ENCODE data around the gene PPARG.

Gene PPARG

DNA sequence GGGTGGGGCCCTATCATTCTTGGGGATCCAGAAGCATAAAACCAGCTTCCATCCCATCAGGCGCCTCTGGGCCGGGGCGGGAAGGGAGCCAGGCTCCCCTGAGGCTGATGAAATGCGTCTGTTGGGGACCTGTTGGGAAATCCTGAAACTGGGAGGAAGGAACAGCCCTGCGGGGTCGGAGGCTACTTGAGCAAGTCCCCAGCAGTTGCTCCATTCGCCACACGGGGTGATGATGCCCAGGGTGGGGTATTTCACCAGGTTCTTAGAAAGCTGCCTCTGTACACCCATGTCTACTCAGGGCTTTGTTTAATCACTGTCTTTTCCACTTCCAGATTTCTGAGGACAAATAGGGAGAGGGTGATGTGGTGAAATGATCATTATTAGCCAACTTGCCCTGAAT is 170.0 kb downstream of the PPARG start:
- ChIA-PET POLR2A (ENCODE audit: low non-redundant PET) (no interaction called here), CTCF (no interaction called here)

DNA sequence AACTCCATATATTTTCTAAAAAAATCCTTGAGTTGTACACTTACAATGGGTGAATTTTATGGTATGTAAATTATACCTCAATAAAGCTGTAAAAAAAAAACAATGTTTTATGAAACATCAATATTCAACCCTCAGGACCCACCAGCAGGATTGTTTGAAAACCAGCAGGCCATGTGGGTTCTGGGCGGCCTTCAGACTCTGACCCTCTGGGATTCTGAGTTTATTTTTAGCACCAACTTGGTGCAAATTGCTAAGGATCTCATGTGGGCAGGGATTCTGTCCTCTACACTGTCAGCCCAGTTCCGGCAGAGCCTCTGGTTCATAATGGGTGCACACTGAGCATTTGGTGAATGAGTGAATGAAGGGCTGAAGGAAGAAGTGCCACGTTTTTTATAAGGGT is 171.3 kb downstream of the PPARG start:
- no peak for DNase-seq (ENCODE audit: low spot score)
- TF ChIP-seq, protein P1, sequence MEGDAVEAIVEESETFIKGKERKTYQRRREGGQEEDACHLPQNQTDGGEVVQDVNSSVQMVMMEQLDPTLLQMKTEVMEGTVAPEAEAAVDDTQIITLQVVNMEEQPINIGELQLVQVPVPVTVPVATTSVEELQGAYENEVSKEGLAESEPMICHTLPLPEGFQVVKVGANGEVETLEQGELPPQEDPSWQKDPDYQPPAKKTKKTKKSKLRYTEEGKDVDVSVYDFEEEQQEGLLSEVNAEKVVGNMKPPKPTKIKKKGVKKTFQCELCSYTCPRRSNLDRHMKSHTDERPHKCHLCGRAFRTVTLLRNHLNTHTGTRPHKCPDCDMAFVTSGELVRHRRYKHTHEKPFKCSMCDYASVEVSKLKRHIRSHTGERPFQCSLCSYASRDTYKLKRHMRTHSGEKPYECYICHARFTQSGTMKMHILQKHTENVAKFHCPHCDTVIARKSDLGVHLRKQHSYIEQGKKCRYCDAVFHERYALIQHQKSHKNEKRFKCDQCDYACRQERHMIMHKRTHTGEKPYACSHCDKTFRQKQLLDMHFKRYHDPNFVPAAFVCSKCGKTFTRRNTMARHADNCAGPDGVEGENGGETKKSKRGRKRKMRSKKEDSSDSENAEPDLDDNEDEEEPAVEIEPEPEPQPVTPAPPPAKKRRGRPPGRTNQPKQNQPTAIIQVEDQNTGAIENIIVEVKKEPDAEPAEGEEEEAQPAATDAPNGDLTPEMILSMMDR (conservative IDR thresholded peaks at IDR 0.05; ENCODE audit: low read depth) = no peak
- ChIA-PET POLR2A (ENCODE audit: low non-redundant PET) (no interaction called here), CTCF (no interaction called here)
- no peak overlapping the region for H3K27ac ChIP-seq

More for the DNA sequence above, 170.0 kb downstream of the PPARG start:
- H3K27ac ChIP-seq = no peak overlapping the region
- TF ChIP-seq, protein P1 (conservative IDR thresholded peaks at IDR 0.05; ENCODE audit: low read depth) = no peak
- DNase-seq (ENCODE audit: low spot score) = no peak

DNA sequence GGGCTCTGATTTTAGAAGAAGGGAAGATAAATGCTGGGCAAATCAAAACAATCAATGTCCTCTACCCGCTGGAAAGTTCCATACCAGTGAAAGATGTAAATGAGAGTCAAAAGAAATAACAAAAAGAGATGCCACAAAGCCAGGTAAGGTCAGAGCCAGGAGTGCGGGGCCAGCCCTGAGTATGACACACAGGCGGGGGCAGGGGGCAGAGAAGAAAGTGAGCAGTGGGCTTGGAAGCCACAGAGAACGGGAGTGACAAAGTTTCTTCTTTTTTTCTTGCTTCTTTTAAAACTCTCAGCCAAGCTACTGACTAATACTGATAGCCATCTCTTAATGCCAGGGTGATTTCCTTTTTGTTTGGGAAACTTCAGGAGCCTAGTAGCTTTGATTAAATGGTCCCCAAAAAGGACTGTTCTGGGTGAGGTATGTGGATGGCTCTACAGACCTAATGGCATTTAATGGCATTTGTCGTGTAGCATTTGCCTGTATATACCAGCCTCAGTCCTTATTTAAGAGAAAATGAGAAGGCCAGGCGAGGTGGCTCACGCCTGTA is 172.3 kb downstream of the PPARG start:
- CTCF ChIA-PET = interaction anchor here (0.5 kb wide), 1 partner anchor 18 kb away, joined by 4 read pairs; no protein-coding TSS in a partner anchor
- no peak for DNase-seq (ENCODE audit: low spot score)
- POLR2A ChIA-PET (ENCODE audit: low non-redundant PET) = no interaction called here
- no peak overlapping the region for H3K27ac ChIP-seq
- TF ChIP-seq, protein P1 (conservative IDR thresholded peaks at IDR 0.05; ENCODE audit: low read depth) = no peak

DNA sequence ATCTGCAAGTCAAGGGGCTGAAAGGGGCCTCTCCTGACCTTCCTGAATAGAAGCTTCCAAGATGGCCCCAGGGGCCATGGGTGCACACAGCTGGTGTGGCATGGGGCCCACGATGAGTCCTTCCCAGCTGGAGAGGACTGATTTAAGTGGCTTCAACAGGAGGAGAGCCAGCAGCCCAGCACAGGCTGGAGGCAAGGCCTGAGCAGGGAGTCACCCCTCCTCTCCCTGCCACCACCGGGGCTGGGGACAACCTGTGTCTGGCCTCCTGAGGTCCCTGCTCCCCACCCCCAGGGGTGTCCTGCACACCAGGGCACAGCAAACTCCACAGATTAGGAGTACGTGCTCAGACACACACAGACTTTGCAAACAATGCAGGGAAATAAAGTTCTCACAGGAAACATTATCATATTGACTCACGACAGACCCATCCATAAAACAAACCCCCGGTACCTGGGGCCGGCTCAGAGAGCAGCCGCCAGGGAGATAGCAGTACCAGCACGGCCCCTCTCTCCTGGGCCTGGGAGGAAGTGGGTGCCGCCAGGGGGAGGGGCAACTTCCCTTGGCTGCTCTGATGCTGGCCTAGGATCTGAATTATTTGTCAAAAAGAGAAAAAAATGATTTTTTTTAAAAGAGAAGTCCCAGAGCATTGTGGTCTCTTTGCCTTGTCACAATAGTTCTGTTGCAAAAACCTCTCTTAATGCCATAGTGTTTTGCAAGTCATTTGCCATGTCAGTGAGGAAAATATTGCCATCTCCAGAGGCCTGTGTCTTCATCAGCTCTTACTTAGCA is 173.5 kb downstream of the PPARG start:
- no peak overlapping the region for H3K27ac ChIP-seq
- POLR2A ChIA-PET (ENCODE audit: low non-redundant PET) = no interaction called here
- no peak for DNase-seq (ENCODE audit: low spot score)
- TF ChIP-seq, protein P1 (conservative IDR thresholded peaks at IDR 0.05; ENCODE audit: low read depth) = no peak
- CTCF ChIA-PET = no interaction called here

DNA sequence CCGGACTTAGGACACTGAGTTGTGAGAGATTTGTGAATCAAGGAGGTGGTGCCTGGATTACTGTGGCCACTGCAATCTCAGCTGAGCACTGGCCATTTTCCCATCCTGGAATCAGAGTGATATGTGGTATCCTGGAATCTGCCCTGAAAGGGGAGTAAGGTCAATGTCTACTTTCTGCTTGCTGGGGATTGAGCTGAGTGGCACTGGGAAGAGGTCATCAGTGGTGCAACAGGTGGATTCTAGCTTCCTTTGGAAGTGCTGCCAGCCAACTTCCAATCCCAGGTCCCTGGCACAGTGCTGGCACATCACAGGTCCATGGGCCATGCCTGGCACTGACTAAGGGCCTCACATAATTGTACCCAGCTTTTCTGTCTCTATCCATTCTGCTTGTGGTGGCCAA is 174.8 kb downstream of the PPARG start:
- H3K27ac ChIP-seq = no peak overlapping the region
- TF ChIP-seq, protein P1 (conservative IDR thresholded peaks at IDR 0.05; ENCODE audit: low read depth) = no peak
- CTCF ChIA-PET = no interaction called here
- POLR2A ChIA-PET (ENCODE audit: low non-redundant PET) = no interaction called here
- no peak for DNase-seq (ENCODE audit: low spot score)

DNA sequence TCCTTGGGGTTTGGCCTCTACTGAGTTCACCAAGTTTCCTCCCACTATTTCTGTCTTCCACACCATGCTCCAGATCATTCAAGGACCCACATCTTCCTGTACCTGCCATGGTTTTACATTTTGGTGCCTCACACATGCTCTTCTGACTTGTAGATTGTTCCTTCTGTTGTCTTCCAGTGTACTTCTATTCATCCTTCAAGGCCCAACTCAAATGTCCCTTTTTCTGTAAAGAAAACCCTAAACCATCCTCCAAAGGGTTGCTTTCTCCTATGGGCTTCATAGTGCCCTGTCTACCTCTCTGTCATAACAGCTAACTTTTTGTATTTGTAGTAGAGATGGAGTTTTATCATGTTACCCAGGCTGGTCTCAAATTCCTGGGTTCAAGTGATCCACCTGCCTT is 175.3 kb downstream of the PPARG start:
- DNase-seq (ENCODE audit: low spot score) = no peak
- TF ChIP-seq, protein P1 (conservative IDR thresholded peaks at IDR 0.05; ENCODE audit: low read depth) = no peak
- no peak overlapping the region for H3K27ac ChIP-seq
- ChIA-PET CTCF (no interaction called here), POLR2A (ENCODE audit: low non-redundant PET) (no interaction called here)
